Brain microvascular endothelial cell (primary cell): ENCODE data around the gene HPN.
A peak's percentile ranks its signal among the peaks of the same experiment; 100 is the strongest.

Source experiments
- DNase-seq: peaks from one replicate; pipeline ENCODE4 v3.0.0-alpha.2; 2020
- H3K27ac ChIP-seq: fragments of 250-450 bp; sonication (Bioruptor Pico); 2 replicates; pipeline ENCODE4 v1.5.1; 2020; ENCODE audit warnings: mild to moderate bottlenecking, moderate library complexity
- H3K27me3 ChIP-seq: fragments of 250-450 bp; sonication (Bioruptor Pico); replicated peaks from 2 replicates; pipeline ENCODE4 v1.5.1; 2020; ENCODE audit warnings: mild to moderate bottlenecking
- H3K36me3 ChIP-seq: fragments of 250-450 bp; sonication (Bioruptor Pico); replicated peaks from 2 replicates; pipeline ENCODE4 v1.5.1; 2020; ENCODE audit warnings: mild to moderate bottlenecking
- H3K4me3 ChIP-seq: 2 replicates; pipeline ENCODE4 v1.5.1; 2011; ENCODE audit warnings: low read depth, mild to moderate bottlenecking, control low read depth, low read length, moderate library complexity
- in situ Hi-C: cut with HindIII; loops from 2 replicates; pipeline ENCODE4 v1.10.0; 2017; ENCODE audit warnings: low sequenced_read_pairs, low pct_ligation_motif_present
- TF ChIP-seq, protein P1 (sequence below): IDR thresholded peaks from 2 replicates; pipeline ENCODE4 v1.5.1; 2011; ENCODE audit warnings: low read depth, mild to moderate bottlenecking, moderate library complexity, low read length, control low read depth, inconsistent platforms; ENCODE audit errors: missing control alignments

HPN gene

DNA sequence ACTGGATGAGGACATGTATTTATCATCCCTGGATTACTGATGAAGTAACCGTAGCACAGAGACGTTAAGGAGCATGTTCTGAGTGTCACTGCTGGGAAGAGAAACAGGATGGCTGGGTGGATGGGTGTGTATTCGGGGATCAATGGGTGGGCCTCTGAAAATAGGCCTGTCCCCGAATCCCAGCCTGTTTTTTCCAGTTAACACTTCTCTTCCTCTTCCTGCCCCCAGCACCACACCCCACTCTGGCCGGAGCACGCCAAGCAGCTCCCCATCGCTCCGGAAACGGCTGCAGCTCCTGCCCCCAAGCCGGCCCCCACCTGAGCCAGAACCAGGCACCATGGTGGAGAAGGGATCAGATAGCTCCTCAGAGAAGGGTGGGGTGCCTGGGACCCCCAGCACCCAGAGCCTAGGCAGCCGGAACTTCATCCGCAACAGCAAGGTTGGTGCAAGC, 32.6 kb upstream of the HPN start:
- Histone ChIP-seq H3K36me3 (peaks cover 31% of the 10 kb centered on the region), H3K4me3 (no peak overlapping the region), H3K27me3 (no peaks in the 10 kb centered on the region), H3K27ac (no peak overlapping the region)
- no peak for DNase-seq
- in situ Hi-C loops = no loop called here
- TF ChIP-seq, protein P1, sequence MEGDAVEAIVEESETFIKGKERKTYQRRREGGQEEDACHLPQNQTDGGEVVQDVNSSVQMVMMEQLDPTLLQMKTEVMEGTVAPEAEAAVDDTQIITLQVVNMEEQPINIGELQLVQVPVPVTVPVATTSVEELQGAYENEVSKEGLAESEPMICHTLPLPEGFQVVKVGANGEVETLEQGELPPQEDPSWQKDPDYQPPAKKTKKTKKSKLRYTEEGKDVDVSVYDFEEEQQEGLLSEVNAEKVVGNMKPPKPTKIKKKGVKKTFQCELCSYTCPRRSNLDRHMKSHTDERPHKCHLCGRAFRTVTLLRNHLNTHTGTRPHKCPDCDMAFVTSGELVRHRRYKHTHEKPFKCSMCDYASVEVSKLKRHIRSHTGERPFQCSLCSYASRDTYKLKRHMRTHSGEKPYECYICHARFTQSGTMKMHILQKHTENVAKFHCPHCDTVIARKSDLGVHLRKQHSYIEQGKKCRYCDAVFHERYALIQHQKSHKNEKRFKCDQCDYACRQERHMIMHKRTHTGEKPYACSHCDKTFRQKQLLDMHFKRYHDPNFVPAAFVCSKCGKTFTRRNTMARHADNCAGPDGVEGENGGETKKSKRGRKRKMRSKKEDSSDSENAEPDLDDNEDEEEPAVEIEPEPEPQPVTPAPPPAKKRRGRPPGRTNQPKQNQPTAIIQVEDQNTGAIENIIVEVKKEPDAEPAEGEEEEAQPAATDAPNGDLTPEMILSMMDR = no peak

DNA sequence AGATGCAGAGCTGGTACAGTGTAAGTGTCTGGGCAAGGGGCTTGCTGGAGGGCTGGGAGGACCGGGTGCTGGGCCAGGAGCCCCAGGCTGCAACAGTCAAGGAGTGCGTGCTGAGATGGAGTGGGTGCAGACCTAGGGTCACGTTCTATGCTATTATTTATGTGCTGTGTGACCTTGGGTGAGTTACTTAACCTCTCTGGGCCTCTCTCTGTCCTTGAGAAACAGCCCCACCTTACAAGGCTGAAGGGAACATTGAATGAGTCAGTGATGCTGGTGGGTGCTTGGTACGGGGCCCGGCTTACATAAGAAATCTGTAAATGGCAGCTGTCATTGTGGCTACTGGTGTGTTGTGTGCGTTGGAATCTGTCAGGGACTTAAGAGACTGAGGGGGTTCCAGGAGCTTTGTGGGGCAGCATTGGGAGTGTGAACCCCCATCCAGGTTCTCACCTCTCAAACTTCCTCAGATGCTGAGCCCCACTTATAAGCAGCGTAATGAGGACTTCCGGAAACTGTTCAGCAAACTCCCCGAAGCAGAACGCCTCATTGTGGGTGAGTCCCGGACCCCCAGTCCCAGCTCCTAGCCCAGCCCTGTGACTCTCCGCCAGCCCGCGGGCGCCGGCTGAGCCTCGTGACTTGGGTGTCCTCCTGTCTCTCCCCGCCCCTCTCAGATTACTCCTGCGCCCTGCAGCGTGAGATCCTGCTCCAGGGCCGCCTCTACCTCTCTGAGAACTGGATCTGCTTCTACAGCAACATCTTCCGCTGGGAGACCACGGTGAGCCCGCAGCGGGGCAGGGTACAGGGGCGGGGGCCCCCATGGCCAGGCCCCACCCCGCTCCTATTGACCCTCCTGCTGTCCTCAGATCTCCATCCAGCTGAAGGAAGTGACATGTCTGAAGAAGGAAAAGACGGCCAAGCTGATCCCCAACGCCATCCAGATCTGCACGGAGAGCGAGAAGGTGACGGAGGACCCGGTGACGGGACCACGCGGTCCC, 31.8 kb upstream of the HPN start:
- H3K27me3 ChIP-seq = no peaks in the 10 kb centered on the region
- TF ChIP-seq, protein P1 = no peak
- H3K36me3 ChIP-seq = peaks cover 38% of the 10 kb centered on the region
- H3K4me3 ChIP-seq = no peak overlapping the region
- no peak for DNase-seq
- H3K27ac ChIP-seq = no peak overlapping the region
- in situ Hi-C loops = no loop called here

DNA sequence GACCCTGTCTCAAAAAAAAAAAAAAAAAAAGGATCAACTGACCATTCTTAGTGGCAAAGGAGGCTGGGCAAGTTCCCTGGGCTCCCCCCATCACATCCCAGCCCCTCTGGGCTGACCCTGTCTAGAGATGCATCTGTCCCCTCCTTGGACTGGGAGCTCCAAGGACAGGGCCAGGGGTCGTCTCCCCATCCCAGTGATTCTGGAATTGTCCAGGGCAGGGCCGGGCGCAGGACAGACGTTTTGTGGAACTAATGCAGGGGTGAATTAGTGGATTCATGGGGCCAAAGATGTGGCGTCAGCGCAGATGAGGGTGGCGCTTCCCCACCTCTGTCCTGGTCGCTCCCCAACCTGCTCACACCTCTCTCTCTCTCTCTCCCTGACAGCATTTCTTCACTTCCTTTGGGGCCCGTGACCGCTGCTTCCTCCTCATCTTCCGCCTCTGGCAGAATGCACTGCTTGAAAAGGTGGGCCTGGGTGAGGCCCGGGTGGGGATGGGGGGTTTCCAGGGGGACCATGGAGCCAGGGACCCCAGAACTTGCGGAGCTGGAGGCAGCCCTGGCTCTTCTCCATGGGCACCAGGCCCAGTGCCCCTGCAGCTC, 30.3 kb upstream of the HPN start:
- in situ Hi-C loops = no loop called here
- no peak for DNase-seq
- TF ChIP-seq, protein P1 = no peak
- Histone ChIP-seq H3K36me3 (peaks cover 47% of the 10 kb centered on the region), H3K27me3 (no peaks in the 10 kb centered on the region), H3K4me3 (no peak overlapping the region), H3K27ac (no peak overlapping the region)

DNA sequence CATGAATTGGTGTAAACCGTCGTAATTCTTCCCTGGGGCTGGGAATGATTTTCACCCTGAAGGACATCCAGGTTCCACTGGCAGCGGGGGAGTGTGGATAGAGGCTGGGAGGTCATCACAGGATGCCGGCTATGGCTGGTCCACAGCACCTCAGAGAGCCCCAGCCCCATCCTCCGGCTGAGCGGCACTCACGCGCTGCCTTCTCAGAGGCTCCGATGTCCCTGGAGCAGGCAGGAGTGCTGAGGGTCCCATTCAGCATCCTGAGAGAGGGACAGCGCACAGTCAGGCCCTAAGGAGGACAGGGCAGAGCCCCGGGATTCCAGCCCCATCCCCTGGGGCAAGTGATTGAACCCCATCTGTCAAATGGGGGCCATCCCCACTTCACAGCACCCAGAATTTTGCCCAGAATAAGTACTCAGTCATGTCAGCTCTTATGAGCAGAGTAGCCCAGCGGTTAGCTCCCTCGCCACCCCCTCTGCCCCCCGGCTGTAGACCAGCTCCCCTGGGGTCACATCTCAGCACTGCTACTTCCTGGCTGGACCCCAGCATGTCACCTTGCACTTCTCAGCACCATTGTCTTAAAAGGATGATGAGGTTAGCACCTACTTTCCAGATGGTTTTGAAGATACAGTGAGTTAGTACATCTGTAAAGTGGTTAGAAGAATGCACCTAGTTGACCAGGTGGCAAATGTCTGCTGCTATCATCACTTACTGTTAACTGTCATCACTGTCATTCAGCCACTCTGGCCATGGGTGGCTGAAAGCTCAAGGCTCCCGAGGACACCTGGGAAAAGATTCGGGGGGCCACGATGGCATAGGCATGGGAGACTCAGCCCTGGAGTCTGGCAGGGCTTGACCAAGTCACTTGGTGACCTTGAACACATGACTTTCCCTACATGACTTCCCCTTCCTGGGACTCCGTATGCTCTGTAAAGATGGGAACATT, 29.5 kb upstream of the HPN start:
- Histone ChIP-seq H3K27ac (no peak overlapping the region), H3K36me3 (peaks cover 47% of the 10 kb centered on the region), H3K4me3 (no peak overlapping the region), H3K27me3 (no peaks in the 10 kb centered on the region)
- TF ChIP-seq, protein P1 = no peak
- DNase-seq = no peak
- in situ Hi-C loops = no loop called here

DNA sequence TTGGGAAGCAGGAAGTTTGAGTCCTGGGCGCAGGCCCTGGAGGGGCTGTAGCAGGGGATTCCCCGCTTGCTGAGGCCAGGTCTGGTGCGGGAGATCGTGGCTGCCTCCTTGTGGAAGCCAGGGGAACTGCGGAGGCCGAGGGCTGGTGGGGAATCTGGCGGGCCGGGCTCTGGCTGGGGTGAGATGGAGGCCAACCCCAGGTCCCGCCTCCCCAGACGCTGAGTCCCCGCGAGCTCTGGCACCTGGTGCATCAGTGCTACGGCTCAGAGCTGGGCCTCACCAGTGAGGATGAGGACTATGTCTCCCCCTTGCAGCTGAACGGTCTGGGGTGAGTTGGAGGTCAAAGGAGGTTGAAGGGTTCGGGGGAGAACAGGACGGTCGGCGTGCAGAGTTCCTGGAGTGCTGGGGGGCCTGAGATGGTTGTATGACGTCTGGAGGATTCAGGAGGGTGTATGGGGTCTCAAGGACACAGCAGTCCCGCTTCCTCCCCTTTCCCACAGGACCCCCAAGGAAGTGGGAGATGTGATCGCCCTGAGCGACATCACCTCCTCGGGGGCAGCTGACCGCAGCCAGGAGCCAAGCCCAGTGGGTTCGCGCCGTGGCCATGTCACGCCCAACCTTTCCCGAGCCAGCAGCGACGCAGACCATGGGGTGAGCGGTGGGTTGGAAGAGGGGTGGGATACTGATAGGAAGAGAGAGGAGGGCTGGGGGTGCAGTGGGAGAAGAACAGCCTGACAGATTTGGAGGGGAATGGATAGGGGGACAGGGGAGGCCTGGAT, 28.3 kb upstream of the HPN start:
- no peaks in the 10 kb centered on the region for H3K27me3 ChIP-seq
- peak; percentile 40 for DNase-seq
- in situ Hi-C loops = no loop called here
- peaks cover 51% of the 10 kb centered on the region for H3K36me3 ChIP-seq
- no peak overlapping the region for H3K4me3 ChIP-seq
- H3K27ac ChIP-seq = no peak overlapping the region
- TF ChIP-seq, protein P1 = peak; percentile 98
